Glutamatergic neuron (in vitro differentiated cells): ENCODE results near the gene FBXO17. TPM values are rescaled to one million over a fixed set of nuclear protein-coding genes. Genes with fewer than 3 reads are reported as not detected.
A peak's percentile ranks its signal among the peaks of the same experiment; 100 is the strongest.

Experiments used
- DNase-seq: peaks from one replicate; pipeline ENCODE4 v3.0.0; 2022
- H3K27ac Mint-ChIP-seq: one replicate; pipeline ENCODE4 v1.8.0; 2020; ENCODE audit warnings: mild to moderate bottlenecking, mixed read lengths, inconsistent platforms; ENCODE audit not compliant: unreplicated experiment
- H3K27me3 Mint-ChIP-seq: one replicate; pipeline ENCODE4 v1.8.0; 2020; ENCODE audit warnings: mild to moderate bottlenecking, moderate library complexity, mixed read lengths, inconsistent platforms; ENCODE audit not compliant: unreplicated experiment
- H3K36me3 Mint-ChIP-seq: one replicate; pipeline ENCODE4 v1.8.0; 2020; ENCODE audit warnings: mild to moderate bottlenecking, mixed read lengths, inconsistent platforms; ENCODE audit not compliant: unreplicated experiment
- H3K4me1 Mint-ChIP-seq: one replicate; pipeline ENCODE4 v1.8.0; 2020; ENCODE audit warnings: mild to moderate bottlenecking, low read depth, mixed read lengths, inconsistent platforms; ENCODE audit not compliant: unreplicated experiment
- H3K4me3 Mint-ChIP-seq: one replicate; pipeline ENCODE4 v1.8.0; 2020; ENCODE audit warnings: mild to moderate bottlenecking, mixed read lengths, inconsistent platforms; ENCODE audit not compliant: unreplicated experiment
- H3K9me3 Mint-ChIP-seq: one replicate; pipeline ENCODE4 v1.8.0; 2020; ENCODE audit warnings: mild to moderate bottlenecking, moderate library complexity, mixed read lengths, inconsistent platforms; ENCODE audit not compliant: unreplicated experiment
- total RNA-seq: library from RNA; stranded (reverse); fragmentation: NEBNext Ultra II Directional; extraction: Animal tissue kit (Norgen Biotek cat#: 25700); gene quantifications from one replicate; pipeline ENCODE4 v1.2.1, GENCODE V29; 2021; ENCODE audit not compliant: unreplicated experiment
- TF ChIP-seq, protein P1 (sequence below): fragments of 200-600 bp; sonication (generic); IDR thresholded peaks from one replicate; pipeline ENCODE4 v1.5.0; 2021; ENCODE audit not compliant: partially characterized antibody, unreplicated experiment

Gene FBXO17
- total RNA-seq, 1 donor from 2014 or later: 5.5 TPM

DNA sequence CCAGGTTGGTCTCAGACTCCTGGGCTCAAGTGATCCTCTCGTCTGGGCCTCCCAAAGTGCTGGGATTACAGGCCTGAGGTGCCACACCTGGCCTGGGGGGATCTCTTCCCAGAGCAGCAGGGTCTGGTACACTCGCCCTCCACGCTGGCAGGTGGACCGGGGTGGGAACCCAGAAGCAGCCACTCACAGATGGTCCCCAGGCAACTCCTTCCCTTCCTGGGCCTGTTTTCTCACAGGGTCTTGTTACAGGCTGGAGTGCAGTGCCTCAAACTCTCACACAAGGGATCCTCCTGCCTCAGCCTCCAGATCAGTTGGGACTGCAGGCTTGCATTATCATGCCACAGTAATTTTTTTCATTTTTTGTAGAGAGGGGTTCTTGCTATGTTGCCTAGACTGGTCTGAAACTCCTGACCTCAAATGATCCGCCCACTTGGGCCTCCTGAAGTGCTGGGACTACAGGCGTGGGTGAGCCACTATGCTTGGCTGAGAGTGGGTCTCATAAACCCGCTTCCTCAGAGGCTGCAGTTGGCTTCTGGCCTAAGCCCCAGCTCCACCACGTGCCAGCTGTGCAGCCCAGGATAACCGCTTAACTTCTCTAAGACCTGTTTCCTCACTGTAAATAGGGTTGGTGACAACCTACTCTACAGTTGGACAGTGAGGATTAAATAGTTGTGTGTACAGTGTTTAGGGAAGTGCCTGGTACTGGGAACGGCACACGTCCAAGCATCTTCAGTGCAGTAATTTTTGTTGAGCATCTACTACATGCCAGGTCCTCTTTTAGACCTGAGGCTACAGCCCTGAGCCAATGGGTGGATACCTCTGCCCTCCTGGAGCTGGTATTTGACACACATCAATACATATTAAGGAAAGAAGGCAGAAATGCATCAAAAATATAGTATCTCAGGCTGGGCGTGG, 62.7 kb downstream of the FBXO17 start:
- TF ChIP-seq, protein P1, sequence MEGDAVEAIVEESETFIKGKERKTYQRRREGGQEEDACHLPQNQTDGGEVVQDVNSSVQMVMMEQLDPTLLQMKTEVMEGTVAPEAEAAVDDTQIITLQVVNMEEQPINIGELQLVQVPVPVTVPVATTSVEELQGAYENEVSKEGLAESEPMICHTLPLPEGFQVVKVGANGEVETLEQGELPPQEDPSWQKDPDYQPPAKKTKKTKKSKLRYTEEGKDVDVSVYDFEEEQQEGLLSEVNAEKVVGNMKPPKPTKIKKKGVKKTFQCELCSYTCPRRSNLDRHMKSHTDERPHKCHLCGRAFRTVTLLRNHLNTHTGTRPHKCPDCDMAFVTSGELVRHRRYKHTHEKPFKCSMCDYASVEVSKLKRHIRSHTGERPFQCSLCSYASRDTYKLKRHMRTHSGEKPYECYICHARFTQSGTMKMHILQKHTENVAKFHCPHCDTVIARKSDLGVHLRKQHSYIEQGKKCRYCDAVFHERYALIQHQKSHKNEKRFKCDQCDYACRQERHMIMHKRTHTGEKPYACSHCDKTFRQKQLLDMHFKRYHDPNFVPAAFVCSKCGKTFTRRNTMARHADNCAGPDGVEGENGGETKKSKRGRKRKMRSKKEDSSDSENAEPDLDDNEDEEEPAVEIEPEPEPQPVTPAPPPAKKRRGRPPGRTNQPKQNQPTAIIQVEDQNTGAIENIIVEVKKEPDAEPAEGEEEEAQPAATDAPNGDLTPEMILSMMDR: no peak
- H3K27ac Mint-ChIP-seq: peak overlapping the region; percentile 94

DNA sequence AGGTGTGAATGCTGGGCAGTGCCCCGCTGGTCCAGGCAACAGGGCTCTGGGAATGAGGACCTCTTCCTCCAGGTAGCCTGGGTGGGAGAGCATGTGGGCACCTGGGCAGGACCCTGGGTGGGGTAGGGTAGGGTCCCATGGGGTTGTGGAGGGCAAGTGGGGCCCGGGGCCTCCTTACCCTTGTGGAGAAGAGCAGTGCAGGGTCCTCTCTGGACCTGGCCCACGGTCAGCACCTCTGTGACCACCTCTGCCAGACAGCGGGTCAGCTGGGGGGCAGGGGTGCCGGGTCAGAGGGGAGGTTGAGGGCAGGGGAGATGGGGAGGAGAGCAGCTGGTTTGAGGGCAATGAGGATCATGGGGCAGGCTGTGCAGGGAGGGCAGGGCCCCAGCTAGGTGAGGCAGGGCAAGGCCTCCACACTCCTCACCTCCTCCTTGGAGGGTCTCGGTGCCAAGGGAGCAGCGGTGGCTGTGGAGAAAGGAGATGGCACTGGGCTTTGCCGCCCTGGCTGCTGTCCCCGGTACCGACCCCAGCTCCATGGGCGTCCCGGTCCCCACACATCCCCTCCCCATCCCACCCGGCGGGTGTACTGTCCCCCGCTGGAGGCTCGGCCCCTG, 64.0 kb downstream of the FBXO17 start:
- peaks cover 10% of the 10 kb centered on the region for H3K36me3 Mint-ChIP-seq
- peaks cover 17% of the 10 kb centered on the region for H3K9me3 Mint-ChIP-seq
- H3K4me3 Mint-ChIP-seq: no peak overlapping the region
- TF ChIP-seq, protein P1: no peak
- no peak overlapping the region for H3K27ac Mint-ChIP-seq
- DNase-seq: no peak
- peaks cover 8% of the 10 kb centered on the region for H3K4me1 Mint-ChIP-seq
- peaks cover 9% of the 10 kb centered on the region for H3K27me3 Mint-ChIP-seq

More for the DNA sequence above, 62.7 kb downstream of the FBXO17 start:
- H3K4me3 Mint-ChIP-seq: peak overlapping the region; percentile 11
- peaks cover 5% of the 10 kb centered on the region for H3K36me3 Mint-ChIP-seq
- DNase-seq: no peak
- H3K4me1 Mint-ChIP-seq: peaks cover 8% of the 10 kb centered on the region
- peaks cover 9% of the 10 kb centered on the region for H3K27me3 Mint-ChIP-seq
- H3K9me3 Mint-ChIP-seq: peaks cover 15% of the 10 kb centered on the region

DNA sequence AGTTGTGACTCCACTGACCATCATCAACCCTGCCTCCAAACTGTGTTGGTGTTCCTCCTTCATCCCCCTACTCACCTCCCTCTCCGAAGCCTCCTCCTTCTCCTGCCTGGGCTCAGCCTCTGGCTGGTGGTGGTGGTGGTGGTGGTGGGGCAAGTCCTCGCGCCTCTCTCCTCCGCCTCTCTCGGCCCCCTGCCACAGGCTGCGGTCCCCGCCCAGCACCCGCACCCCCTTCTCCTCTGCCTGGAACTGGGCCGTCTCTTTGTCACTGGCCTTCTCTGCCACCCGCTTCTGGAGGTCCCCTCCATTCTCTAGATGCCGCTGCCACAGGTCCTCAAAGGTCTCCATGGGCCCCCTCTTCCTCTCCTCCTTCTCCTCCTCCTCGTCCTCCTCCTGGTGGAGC, 65.1 kb downstream of the FBXO17 start:
- TF ChIP-seq, protein P1: no peak
- Mint-ChIP-seq H3K4me1 (peaks cover 8% of the 10 kb centered on the region), H3K27me3 (peaks cover 9% of the 10 kb centered on the region)

DNA sequence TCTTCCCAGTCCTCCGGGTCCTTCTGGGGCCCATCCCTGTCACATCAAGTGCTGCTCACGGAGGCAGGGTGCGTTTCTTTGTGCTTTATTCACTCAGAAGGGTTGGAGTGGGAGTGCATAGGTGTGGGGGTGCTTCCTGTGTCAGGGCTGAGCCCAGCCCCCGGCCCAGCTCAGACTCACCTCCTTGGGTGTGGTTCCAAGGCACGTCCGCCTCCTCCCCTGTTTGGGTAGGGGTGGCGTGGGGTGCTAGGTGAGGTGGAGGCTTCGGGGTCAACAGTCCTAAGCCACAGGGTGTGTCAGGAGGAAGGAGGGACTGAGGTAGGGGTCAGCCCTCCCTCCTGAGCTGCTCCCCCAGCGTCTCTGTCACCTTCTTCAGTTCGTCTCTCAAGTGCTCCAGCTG, 66.6 kb downstream of the FBXO17 start:
- H3K27me3 Mint-ChIP-seq: peaks cover 8% of the 10 kb centered on the region
- TF ChIP-seq, protein P1: no peak
- no peak overlapping the region for H3K27ac Mint-ChIP-seq

More for the DNA sequence above, 65.1 kb downstream of the FBXO17 start:
- H3K36me3 Mint-ChIP-seq: peaks cover 10% of the 10 kb centered on the region
- peaks cover 15% of the 10 kb centered on the region for H3K9me3 Mint-ChIP-seq
- DNase-seq: no peak
- peak overlapping the region; percentile 33 for H3K27ac Mint-ChIP-seq
- H3K4me3 Mint-ChIP-seq: peak overlapping the region; percentile 34

More for the DNA sequence above, 66.6 kb downstream of the FBXO17 start:
- H3K9me3 Mint-ChIP-seq: peaks cover 15% of the 10 kb centered on the region
- H3K4me3 Mint-ChIP-seq: no peak overlapping the region
- H3K4me1 Mint-ChIP-seq: peaks cover 5% of the 10 kb centered on the region
- no peak for DNase-seq
- H3K36me3 Mint-ChIP-seq: peaks cover 10% of the 10 kb centered on the region
